Gastrocnemius medialis (tissue), 4 donors: ENCODE results near the gene SQOR.

Experiments
- POLR2A ChIP-seq, 2 donors: fragments of 450-650 bp; IDR thresholded peaks; one replicate each; pipeline ENCODE4 v1.6.1; 2017; ENCODE audit warnings: antibody characterized with exemption in 2 of 2, mild to moderate bottlenecking in 2 of 2, moderate library complexity in 2 of 2
- TF ChIP-seq, protein P1 (sequence below), 5 experiments: fragments of 450-650 bp in 3 of 5; fragments of 200-600 bp in 2 of 5; sonication (generic) in 2 of 5; IDR thresholded peaks in 4 of 5; conservative IDR thresholded peaks in 1 of 5; 1 replicate in 4 of 5; 2 replicates in 1 of 5; pipeline ENCODE4 v1.5.1; 2016 to 2019; ENCODE audit warnings: antibody characterized with exemption in 5 of 5, mild to moderate bottlenecking in 3 of 5, moderate library complexity in 3 of 5

DNA sequence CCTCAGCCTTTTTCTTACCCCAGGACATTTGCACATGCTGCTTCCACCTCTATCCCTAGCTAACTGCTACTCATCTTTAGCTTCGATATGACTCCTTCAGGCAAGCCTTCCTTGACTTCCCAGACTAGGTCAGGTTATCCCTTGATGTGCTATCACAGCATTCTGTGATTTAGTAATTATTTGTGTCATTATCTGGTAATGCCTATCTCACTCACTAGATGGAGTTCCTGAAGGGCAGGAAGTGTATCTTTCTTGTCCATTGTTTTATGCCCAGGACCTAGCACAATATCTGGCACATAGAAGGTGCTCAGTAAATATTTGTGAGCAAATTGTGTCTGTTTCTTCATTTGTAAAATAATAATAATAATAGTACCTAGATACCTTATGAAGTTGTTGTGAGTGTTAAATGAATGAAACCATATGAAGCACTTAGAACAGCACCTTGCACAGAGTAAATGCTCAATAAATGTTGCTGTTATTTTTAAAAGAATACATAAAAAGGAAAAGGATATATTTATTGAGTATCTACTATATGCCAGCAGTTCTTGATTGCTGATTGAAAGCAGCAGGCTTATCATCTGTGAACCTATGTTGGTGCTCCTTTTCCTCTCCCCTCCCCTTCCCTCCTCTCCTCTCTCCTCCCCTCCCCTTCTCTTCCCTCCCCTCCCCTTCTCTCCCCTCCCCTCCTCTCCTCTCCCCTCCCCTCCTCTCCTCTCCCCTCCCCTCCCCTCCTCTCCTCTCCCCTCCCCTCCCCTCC, 31.5 kb downstream of the SQOR start:
- TF ChIP-seq, protein P1, sequence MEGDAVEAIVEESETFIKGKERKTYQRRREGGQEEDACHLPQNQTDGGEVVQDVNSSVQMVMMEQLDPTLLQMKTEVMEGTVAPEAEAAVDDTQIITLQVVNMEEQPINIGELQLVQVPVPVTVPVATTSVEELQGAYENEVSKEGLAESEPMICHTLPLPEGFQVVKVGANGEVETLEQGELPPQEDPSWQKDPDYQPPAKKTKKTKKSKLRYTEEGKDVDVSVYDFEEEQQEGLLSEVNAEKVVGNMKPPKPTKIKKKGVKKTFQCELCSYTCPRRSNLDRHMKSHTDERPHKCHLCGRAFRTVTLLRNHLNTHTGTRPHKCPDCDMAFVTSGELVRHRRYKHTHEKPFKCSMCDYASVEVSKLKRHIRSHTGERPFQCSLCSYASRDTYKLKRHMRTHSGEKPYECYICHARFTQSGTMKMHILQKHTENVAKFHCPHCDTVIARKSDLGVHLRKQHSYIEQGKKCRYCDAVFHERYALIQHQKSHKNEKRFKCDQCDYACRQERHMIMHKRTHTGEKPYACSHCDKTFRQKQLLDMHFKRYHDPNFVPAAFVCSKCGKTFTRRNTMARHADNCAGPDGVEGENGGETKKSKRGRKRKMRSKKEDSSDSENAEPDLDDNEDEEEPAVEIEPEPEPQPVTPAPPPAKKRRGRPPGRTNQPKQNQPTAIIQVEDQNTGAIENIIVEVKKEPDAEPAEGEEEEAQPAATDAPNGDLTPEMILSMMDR (IDR thresholded peaks at IDR 0.05 in 4 of 5, conservative IDR thresholded peaks at IDR 0.05 in 1 of 5): no peak
- no peak for TF ChIP-seq POLR2A (IDR thresholded peaks at IDR 0.05)
